RPMI8226 (cell line): Measurements from ENCODE around the gene ZDHHC9.
A peak's percentile ranks its signal among the peaks of the same experiment; 100 is the strongest.

Source experiments
- DNase-seq: peaks from one replicate; pipeline ENCODE4 v3.0.0-alpha.2; 2015

Gene ZDHHC9

GRCh38 chrX:129784371-129784770 is 59.3 kb downstream of the ZDHHC9 start:
- DNase-seq, result no peak

GRCh38 chrX:129783291-129783713 is 60.4 kb downstream of the ZDHHC9 start:
- DNase-seq, result no peak

- DNase-seq, result no peak
Measured at GRCh38 chrX:129782706-129783105, 61.0 kb downstream of the ZDHHC9 start.

GRCh38 chrX:129781680-129782495 is 61.8 kb downstream of the ZDHHC9 start:
- DNase-seq, result no peak

- DNase-seq, result peak; percentile 57
Measured at GRCh38 chrX:129781134-129781672, 62.5 kb downstream of the ZDHHC9 start.

- DNase-seq, result no peak
Measured at GRCh38 chrX:129780441-129781105, 63.1 kb downstream of the ZDHHC9 start.

- DNase-seq, result no peak
Measured at GRCh38 chrX:129779747-129780146, 63.9 kb downstream of the ZDHHC9 start, which contains the start of gene SASH3. TSS of gene SASH3 (plus strand) at chrX:129779949. CDS start at chrX:129780098, 149 bp downstream.

- no peak for DNase-seq
Measured at GRCh38 chrX:129779086-129779672, 64.5 kb downstream of the ZDHHC9 start.

- DNase-seq, result peak; percentile 83
Measured at GRCh38 chrX:129777218-129778030, 66.3 kb downstream of the ZDHHC9 start.

GRCh38 chrX:129773649-129774458 is 69.8 kb downstream of the ZDHHC9 start:
- peak; percentile 11 for DNase-seq

GRCh38 chrX:129772796-129773431 is 70.8 kb downstream of the ZDHHC9 start:
- peak; percentile 92 for DNase-seq

GRCh38 chrX:129771266-129771995 is 72.3 kb downstream of the ZDHHC9 start:
- no peak for DNase-seq

- peak; percentile 72 for DNase-seq
Measured at GRCh38 chrX:129769467-129770154, 74.1 kb downstream of the ZDHHC9 start.

- no peak for DNase-seq
Measured at GRCh38 chrX:129768586-129769466, 74.9 kb downstream of the ZDHHC9 start.

- DNase-seq, result no peak
Measured at GRCh38 chrX:129768186-129768585, 75.5 kb downstream of the ZDHHC9 start.

- no peak for DNase-seq
Measured at GRCh38 chrX:129763666-129764065, 80.0 kb downstream of the ZDHHC9 start.

- no peak for DNase-seq
Measured at GRCh38 chrX:129762448-129762847, 81.2 kb downstream of the ZDHHC9 start.

GRCh38 chrX:129761596-129761995 is 82.1 kb downstream of the ZDHHC9 start:
- DNase-seq, result no peak

GRCh38 chrX:129760981-129761380 is 82.7 kb downstream of the ZDHHC9 start:
- DNase-seq, result no peak
